HL-60 (cell line): Measurements from ENCODE around the gene SPTBN1.

Experiments
- DNase-seq, 2 experiments: peaks; one replicate each; pipeline ENCODE4 v3.0.0-alpha.2; 2010 to 2020; ENCODE audit warnings: low read depth in 1 of 2, low spot score in 1 of 2
- H3K27ac ChIP-seq: fragments of 250-450 bp; sonication (Bioruptor Pico); replicated peaks from 2 replicates; pipeline ENCODE4 v1.5.1; 2020; ENCODE audit warnings: mild to moderate bottlenecking, moderate library complexity
- H3K27me3 ChIP-seq: fragments of 250-450 bp; sonication (Bioruptor Pico); 2 replicates; pipeline ENCODE4 v1.5.1; 2021; ENCODE audit warnings: mild to moderate bottlenecking, moderate library complexity; ENCODE audit not compliant: insufficient read depth, poor library complexity, severe bottlenecking
- H3K4me3 ChIP-seq: replicated peaks from 2 replicates; pipeline ENCODE4 v1.5.1; 2011; ENCODE audit warnings: mild to moderate bottlenecking, control low read depth, low read length; ENCODE audit not compliant: insufficient read depth
- GABPA ChIP-seq: IDR thresholded peaks from 2 replicates; pipeline ENCODE4 v1.6.1; 2012; ENCODE audit warnings: low read depth
- POLR2AphosphoS5 ChIP-seq: IDR thresholded peaks from 2 replicates; pipeline ENCODE4 v1.6.1; 2012; ENCODE audit warnings: low read depth
- SPI1 ChIP-seq: IDR thresholded peaks from 2 replicates; pipeline ENCODE4 v1.6.1; 2012; ENCODE audit warnings: low read depth, mild to moderate bottlenecking, borderline replicate concordance
- TF ChIP-seq, protein P1 (sequence below): IDR thresholded peaks from 2 replicates; pipeline ENCODE4 v1.6.1; 2012; ENCODE audit warnings: low read depth; ENCODE audit not compliant: insufficient replicate concordance
- TF ChIP-seq, protein P2 (sequence below): IDR thresholded peaks from one replicate; pipeline ENCODE4 v1.5.1; 2011; ENCODE audit warnings: low read length, control low read depth, inconsistent platforms; ENCODE audit not compliant: insufficient read depth

Gene SPTBN1

DNA sequence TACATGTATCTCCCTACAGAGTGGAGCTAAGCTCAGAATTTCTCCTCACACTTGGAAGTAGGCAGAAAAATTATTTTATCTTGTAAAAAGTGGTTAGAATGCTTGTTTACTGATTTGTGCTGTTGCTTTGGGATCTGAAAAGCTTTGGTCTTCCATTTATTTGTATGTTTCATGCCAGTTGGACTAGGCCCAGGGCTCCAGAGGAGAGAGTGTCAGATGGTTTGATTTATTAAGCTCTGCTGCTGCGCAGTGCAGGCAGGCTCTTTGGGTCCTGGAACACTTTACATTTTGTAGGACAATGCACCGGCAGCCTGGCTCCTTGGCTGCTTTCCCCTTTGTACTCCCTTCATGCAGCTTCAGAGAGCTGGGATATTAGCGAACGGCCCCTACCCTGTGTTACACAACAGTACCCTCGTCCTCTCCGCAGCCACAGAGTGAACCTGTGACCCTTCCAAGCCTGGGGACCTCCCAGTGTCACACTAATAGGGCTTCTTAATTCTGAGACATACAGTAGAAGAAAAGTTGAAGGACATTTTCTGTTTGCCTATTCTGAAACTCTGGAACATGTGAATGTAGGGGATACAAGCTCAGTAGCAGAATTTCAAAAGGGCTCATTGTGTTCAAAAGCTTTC, 210.6 kb downstream of the SPTBN1 start:
- DNase-seq = no peak
- Histone ChIP-seq H3K27ac (no peak overlapping the region), H3K4me3 (no peak overlapping the region), H3K27me3 (no peaks in the 10 kb centered on the region)
- TF ChIP-seq GABPA (no peak), POLR2AphosphoS5 (no peak), SPI1 (no peak)
- TF ChIP-seq, protein P1, sequence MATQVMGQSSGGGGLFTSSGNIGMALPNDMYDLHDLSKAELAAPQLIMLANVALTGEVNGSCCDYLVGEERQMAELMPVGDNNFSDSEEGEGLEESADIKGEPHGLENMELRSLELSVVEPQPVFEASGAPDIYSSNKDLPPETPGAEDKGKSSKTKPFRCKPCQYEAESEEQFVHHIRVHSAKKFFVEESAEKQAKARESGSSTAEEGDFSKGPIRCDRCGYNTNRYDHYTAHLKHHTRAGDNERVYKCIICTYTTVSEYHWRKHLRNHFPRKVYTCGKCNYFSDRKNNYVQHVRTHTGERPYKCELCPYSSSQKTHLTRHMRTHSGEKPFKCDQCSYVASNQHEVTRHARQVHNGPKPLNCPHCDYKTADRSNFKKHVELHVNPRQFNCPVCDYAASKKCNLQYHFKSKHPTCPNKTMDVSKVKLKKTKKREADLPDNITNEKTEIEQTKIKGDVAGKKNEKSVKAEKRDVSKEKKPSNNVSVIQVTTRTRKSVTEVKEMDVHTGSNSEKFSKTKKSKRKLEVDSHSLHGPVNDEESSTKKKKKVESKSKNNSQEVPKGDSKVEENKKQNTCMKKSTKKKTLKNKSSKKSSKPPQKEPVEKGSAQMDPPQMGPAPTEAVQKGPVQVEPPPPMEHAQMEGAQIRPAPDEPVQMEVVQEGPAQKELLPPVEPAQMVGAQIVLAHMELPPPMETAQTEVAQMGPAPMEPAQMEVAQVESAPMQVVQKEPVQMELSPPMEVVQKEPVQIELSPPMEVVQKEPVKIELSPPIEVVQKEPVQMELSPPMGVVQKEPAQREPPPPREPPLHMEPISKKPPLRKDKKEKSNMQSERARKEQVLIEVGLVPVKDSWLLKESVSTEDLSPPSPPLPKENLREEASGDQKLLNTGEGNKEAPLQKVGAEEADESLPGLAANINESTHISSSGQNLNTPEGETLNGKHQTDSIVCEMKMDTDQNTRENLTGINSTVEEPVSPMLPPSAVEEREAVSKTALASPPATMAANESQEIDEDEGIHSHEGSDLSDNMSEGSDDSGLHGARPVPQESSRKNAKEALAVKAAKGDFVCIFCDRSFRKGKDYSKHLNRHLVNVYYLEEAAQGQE = no peak
- TF ChIP-seq, protein P2, sequence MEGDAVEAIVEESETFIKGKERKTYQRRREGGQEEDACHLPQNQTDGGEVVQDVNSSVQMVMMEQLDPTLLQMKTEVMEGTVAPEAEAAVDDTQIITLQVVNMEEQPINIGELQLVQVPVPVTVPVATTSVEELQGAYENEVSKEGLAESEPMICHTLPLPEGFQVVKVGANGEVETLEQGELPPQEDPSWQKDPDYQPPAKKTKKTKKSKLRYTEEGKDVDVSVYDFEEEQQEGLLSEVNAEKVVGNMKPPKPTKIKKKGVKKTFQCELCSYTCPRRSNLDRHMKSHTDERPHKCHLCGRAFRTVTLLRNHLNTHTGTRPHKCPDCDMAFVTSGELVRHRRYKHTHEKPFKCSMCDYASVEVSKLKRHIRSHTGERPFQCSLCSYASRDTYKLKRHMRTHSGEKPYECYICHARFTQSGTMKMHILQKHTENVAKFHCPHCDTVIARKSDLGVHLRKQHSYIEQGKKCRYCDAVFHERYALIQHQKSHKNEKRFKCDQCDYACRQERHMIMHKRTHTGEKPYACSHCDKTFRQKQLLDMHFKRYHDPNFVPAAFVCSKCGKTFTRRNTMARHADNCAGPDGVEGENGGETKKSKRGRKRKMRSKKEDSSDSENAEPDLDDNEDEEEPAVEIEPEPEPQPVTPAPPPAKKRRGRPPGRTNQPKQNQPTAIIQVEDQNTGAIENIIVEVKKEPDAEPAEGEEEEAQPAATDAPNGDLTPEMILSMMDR = no peak

DNA sequence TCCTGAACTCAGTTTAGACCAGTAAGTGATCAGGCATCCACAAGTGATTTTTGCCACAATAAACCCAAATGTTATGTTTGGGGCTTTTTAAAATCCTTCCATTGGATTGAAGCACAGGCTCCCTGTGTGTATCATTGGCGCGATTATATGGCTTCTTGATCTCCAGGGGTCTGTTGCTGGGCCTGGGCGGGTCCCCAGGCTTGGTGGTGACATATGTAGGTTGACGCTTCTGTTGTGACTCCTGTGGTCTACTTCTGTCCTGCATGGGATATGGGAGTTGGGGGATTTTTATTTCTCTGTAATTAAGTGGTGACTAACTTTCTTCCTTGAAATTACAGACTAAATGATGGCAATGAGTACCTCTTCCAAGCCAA, 211.1 kb downstream of the SPTBN1 start:
- H3K27ac ChIP-seq = no peak overlapping the region
- DNase-seq = no peak
- TF ChIP-seq, protein P1 = no peak
- TF ChIP-seq POLR2AphosphoS5 (no peak), GABPA (no peak), SPI1 (no peak)
- TF ChIP-seq, protein P2 = no peak
- no peak overlapping the region for H3K4me3 ChIP-seq
- H3K27me3 ChIP-seq = no peaks in the 10 kb centered on the region

DNA sequence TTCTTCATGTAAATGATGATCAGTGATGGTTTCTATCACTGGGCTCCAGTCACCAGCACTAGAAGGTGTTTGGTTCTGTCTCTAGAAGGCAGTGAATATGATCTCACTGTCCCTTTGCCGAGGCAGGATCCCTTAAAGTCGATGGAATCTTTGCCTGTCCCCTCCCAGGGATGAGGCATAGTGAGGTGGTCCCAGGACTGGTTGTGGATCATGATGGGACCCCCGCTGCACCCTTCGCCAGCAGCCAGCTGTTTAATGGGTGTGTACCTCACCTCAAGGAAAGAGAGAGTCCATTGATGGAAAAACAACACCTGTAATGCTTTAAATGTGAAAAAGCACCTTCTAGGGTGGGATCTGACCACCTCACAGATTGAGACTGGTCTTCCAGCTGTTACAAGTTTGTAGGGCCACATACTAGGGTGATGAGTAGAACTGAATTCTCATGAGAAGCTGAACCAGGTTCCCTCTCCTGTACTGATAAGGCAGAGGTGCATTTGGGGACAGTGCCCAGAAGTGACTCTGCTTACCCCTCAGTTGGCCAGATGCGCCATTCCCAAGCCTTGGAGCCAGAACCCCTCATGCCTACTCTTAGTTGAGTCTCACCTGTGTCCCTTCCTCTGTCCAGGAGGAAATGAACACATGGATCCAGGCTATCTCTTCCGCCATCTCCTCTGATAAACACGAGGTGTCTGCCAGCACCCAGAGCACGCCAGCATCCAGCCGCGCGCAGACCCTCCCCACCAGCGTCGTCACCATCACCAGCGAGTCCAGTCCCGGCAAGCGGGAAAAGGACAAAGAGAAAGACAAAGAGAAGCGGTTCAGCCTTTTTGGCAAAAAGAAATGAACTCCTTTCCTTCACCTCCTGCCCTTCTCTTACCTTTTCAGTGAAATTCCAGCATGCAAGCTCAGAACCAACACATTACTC, 211.9 kb downstream of the SPTBN1 start:
- TF ChIP-seq GABPA (no peak), POLR2AphosphoS5 (no peak), SPI1 (no peak)
- TF ChIP-seq, protein P1 = no peak
- TF ChIP-seq, protein P2 = no peak
- H3K27ac ChIP-seq = no peak overlapping the region
- H3K4me3 ChIP-seq = no peak overlapping the region
- no peaks in the 10 kb centered on the region for H3K27me3 ChIP-seq
- no peak for DNase-seq
